HG02623 (cell line): ENCODE measurements around the gene CHURC1.

Source experiments
- ATAC-seq: cut with Tn5 transposase; IDR thresholded peaks from one replicate; pipeline ENCODE4 v1.9.1; 2021; ENCODE audit warnings: moderate library complexity; ENCODE audit not compliant: unreplicated experiment

The CHURC1 gene

GRCh38 chr14:64937821-64938193, 23.6 kb downstream of the CHURC1 start:
- no peak for ATAC-seq

- ATAC-seq: no peak
Observed at GRCh38 chr14:64938972-64939816, 24.9 kb downstream of the CHURC1 start.

- ATAC-seq: no peak
Observed at GRCh38 chr14:64939817-64940190, 25.5 kb downstream of the CHURC1 start.

- ATAC-seq: no peak
Observed at GRCh38 chr14:64940336-64940910, 26.2 kb downstream of the CHURC1 start.

GRCh38 chr14:64942531-64943111, 28.4 kb downstream of the CHURC1 start, which contains the start of gene GPX2:
Gene GPX2, minus strand, starts transcription at chr14:64942745. Its CDS starts 19 bp downstream, at chr14:64942726.
- no peak for ATAC-seq

GRCh38 chr14:64943556-64943955, 29.3 kb downstream of the CHURC1 start:
- no peak for ATAC-seq

GRCh38 chr14:64944041-64944440, 29.8 kb downstream of the CHURC1 start:
- no peak for ATAC-seq

- no peak for ATAC-seq
Observed at GRCh38 chr14:64944861-64945260, 30.6 kb downstream of the CHURC1 start.

GRCh38 chr14:64945431-64946178, 31.4 kb downstream of the CHURC1 start:
- ATAC-seq: no peak

GRCh38 chr14:64946310-64947045, 32.2 kb downstream of the CHURC1 start:
- no peak for ATAC-seq

GRCh38 chr14:64947710-64948611, 33.7 kb downstream of the CHURC1 start:
- ATAC-seq: no peak

- ATAC-seq: no peak
Observed at GRCh38 chr14:64948612-64949210, 34.5 kb downstream of the CHURC1 start.

- no peak for ATAC-seq
Observed at GRCh38 chr14:64950889-64951288, 36.6 kb downstream of the CHURC1 start.

- no peak for ATAC-seq
Observed at GRCh38 chr14:64951291-64951690, 37.0 kb downstream of the CHURC1 start.

GRCh38 chr14:64951724-64952123, 37.5 kb downstream of the CHURC1 start:
- ATAC-seq: no peak

GRCh38 chr14:64952598-64953309, 38.5 kb downstream of the CHURC1 start:
- ATAC-seq: peak; percentile 36

- no peak for ATAC-seq
Observed at GRCh38 chr14:64953310-64953654, 39.0 kb downstream of the CHURC1 start.

- no peak for ATAC-seq
Observed at GRCh38 chr14:64953661-64954060, 39.4 kb downstream of the CHURC1 start.
